ENCODE measurements around the gene CMTM8.

Gene CMTM8

GRCh38 chr3:32309654-32310242 lies 71.3 kb downstream of the CMTM8 start:
- no peak for FAIRE-seq

DNA sequence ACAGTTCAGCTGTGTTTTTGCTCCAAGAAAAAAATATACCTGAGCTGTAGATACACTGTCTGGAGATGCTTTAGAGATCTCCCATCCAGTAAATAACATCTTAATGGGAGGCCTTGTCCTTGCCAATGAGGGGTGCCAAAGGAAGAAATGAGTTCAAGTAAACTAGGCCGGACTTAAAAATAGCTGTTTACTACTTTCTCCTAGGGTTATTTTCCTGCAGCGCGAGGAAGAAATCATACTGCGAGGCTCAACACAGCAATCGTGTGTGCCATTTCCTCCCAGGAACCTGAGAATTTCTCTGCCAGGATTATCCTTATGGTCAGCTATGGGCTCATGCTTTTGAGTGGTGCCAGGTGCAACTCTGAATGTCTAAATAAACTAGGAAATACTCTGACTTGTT lies 71.9 kb downstream of the CMTM8 start:
- no peak for FAIRE-seq

- FAIRE-seq = no peak
Observed at GRCh38 chr3:32310918-32311839, 72.7 kb downstream of the CMTM8 start.

- FAIRE-seq = no peak
Observed at GRCh38 chr3:32312251-32312650, 73.8 kb downstream of the CMTM8 start.

DNA sequence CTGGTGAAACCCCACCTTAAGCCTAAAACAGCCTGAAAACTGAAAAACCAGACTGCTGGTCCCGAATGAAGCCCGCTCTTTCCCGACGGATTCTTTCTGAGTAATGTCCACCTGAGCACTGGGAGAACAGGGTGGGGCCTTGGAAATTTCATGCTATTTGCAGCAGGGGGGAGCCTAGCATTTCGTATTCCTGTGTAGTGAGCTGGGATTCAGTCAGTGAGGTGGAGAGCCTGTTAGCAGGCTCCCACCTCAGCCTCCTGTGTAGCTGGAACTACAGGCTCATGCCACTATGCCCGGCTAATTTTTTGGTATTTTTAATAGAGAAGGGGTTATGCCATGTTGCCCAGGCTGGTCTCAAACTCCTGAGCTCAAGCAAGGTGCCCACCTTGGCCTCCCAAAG lies 74.7 kb downstream of the CMTM8 start:
- no peak for FAIRE-seq

GRCh38 chr3:32313723-32314473 lies 75.4 kb downstream of the CMTM8 start:
- no peak for FAIRE-seq

GRCh38 chr3:32315441-32315840 lies 77.0 kb downstream of the CMTM8 start:
- no peak for FAIRE-seq

DNA sequence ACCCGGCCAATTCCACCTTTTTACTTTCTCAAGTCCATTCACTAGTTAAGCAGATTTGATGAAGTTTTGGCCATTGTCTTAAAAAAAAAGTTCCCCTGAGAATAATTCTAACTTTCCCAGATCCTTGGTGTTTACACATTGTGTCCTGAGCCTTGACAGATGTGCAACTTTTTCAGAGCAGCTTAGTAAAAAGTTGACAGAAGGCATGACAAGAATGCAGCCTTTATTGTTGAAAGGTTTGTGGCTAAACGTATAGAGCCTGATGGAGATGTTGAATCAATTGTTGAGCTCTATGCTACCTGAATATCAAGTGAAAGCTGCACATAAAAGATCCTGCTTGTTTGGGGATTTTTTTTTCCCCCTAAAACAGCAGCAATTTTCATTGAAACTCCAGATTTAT lies 77.8 kb downstream of the CMTM8 start:
- FAIRE-seq = no peak

GRCh38 chr3:32316976-32317375 lies 78.5 kb downstream of the CMTM8 start:
- no peak for FAIRE-seq

- no peak for FAIRE-seq
Observed at GRCh38 chr3:32319607-32320006, 81.1 kb downstream of the CMTM8 start.

- no peak for FAIRE-seq
Observed at GRCh38 chr3:32320080-32320479, 81.6 kb downstream of the CMTM8 start.

DNA sequence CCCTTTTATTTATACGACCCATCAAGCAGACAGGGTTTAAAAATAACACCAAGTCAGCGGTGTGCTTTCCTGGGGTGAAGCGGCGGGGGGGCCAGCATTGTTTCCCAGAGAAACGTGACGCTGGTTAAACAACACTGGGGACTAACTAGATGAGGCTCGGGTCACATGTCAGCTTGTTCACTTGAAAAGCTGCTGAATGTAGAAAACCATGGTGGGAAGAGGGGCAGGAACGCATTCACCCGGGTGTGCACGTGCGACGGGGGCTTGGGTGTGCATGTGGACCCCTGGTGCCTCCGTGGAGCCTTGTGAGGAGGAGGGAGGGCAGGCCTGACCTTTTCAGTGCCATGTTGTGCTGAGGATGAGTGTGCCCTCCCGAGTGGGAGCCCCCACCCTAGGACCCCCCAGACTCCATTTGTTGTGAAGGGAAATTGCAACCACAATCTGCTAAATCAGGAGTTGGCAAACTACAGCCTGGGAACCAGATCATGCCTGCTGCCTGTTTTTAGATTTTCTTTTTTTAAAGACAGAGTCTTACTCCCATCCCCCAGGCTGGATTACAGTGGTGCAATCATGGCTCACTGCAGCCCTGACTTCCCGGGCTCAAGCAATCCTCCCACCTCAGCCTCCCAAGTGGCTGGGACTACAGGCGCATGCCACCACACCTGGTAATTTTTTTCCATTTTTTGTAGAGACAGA lies 82.8 kb downstream of the CMTM8 start:
- FAIRE-seq = no peak

- FAIRE-seq = no peak
Observed at GRCh38 chr3:32322311-32322710, 83.8 kb downstream of the CMTM8 start.

- FAIRE-seq = no peak
Observed at GRCh38 chr3:32323604-32324003, 85.1 kb downstream of the CMTM8 start.

GRCh38 chr3:32325201-32325600 lies 86.7 kb downstream of the CMTM8 start:
- no peak for FAIRE-seq

- FAIRE-seq = no peak
Observed at GRCh38 chr3:32325927-32326326, 87.4 kb downstream of the CMTM8 start.

DNA sequence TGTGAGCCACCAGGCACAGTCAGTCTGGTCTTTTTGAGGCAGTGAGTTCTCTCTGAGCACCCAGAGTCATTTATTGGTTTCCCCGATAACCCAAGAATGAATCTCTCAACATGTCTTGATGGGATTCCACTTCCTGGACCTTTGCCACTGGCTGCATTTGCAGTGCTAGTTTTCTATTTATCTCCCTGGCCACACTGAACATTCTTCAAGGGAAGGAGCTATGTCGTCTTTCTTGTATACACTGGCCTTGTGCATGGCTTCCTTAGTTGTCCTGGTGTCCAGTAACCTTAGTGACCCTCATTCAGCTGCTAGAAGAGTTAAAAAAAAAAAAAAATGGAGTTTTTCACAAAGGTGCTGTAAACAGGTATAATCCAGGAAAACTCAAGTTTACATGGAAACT lies 88.3 kb downstream of the CMTM8 start:
- no peak for FAIRE-seq

- FAIRE-seq = no peak
Observed at GRCh38 chr3:32334675-32335074, 96.2 kb downstream of the CMTM8 start.

- no peak for FAIRE-seq
Observed at GRCh38 chr3:32335365-32336112, 97.1 kb downstream of the CMTM8 start.

DNA sequence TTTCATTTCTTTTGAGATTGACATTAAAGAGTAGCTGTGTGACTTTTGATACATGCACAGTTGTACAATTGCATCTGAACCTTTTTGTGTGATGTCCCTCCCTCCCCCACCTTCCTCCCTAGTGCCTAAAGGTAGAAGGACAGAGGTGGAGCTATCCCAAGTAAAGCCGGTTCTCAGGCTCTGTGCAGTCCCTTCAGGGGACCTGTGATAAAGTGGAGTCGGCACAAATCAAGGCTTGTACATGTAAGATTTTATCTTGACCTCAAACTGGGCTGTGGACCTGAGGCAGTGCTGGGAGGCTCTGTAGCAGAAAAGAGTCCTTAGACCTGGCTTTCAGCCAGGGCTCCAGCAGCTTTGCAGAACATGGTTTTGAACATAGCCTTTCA lies 97.6 kb downstream of the CMTM8 start:
- no peak for FAIRE-seq

DNA sequence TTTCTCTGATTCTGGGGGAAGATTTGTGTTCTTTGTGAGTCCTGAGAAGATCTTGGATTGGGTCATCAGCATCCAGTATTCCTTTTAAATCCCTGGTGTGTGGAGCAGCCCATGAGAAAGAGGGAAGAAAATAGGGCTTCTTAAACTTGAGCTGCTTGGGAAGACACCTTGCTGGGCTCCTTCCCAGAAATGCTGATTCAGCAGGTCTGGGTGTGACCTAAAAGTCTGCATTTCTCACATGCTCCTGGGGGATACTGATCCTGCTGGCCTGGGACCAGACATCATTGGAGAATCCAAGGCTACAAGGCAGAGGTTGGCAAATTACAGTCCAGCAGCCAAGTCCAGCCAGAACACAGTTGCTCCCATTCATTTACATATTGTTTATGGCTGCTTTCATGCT lies 99.0 kb downstream of the CMTM8 start:
- no peak for FAIRE-seq

- no peak for FAIRE-seq
Observed at GRCh38 chr3:32340039-32340438, 101.6 kb downstream of the CMTM8 start.
